Hepatic stellate cell (primary cell): ENCODE measurements around the gene FEZF2.

Experiments
- DNase-seq: peaks from one replicate; pipeline ENCODE4 v3.0.0; 2011; ENCODE audit warnings: low spot score

The FEZF2 gene

DNA sequence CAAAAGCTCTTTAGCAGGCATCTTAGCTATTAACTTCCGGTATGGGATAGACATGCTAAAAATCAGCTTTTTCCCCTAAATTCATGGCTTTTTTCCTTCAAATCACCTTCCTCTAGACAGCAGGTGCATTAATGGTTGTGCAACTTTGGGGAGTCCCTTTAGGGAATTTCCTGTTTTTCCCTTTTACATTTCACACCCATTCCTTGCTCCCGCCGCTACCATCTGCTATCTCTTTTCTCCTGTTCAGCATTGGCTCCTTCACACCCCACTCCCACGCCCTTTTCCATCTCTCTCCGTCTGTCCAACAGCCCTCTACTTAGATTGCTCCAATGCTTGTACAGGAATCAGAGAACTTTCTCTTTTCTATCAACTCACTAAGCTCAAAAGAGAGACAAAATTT is 43.4 kb downstream of the FEZF2 start:
- no peak for DNase-seq

DNA sequence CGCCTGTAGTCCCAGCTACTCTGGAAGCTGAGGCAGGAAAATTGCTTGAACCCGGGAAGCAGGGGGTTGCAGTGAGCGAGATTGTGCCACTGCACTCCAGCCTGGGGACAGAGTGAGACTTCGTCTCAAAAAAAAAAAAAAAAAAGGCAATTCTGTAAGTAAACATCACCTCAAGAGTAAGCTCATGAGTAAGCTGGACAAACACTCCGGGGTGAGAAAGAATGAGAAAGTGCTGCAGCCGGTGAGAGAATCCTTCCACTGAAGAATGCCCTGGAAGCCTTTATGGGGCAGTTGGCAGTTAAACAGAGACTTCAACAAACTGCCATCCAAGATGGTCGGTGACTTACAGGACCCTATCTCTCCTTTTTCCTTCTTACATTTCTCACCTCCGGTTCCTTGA is 47.5 kb downstream of the FEZF2 start:
- DNase-seq, result no peak

DNA sequence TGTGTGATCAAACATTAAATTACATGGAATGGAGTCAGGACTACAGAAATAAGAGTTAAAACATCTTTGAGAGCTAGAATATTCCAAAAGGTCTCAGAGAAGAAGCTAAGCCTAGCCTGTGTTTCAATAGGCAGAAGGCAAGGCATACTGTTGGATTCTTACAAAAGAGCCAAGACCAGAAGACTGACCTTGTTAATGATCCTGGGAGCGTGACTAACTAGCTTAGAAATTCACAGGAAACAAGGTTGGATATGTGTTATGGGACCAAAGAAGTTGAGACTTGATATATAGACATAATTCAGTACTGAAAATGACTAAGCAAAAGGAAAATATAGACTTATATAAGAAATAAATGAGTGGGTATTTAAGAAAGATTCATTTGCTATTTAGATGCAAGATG is 50.1 kb downstream of the FEZF2 start:
- DNase-seq, result no peak
